GM18951 (cell line): Measurements from ENCODE around the gene CCDC9B.

Source experiments
- POLR2A ChIP-seq: IDR thresholded peaks from 4 replicates; pipeline ENCODE4 v1.6.1; 2011; ENCODE audit warnings: mild to moderate bottlenecking; ENCODE audit not compliant: insufficient read length, insufficient read depth; ENCODE audit errors: extremely low read depth
- in situ Hi-C: fragments of 300-500 bp; cut with MboI; formaldehyde crosslinking; loops from one replicate; pipeline ENCODE4 v1.12.0; 2022; ENCODE audit warnings: low sequenced_read_pairs, mixed read lengths, inconsistent platforms; ENCODE audit not compliant: unreplicated experiment

Gene CCDC9B

DNA sequence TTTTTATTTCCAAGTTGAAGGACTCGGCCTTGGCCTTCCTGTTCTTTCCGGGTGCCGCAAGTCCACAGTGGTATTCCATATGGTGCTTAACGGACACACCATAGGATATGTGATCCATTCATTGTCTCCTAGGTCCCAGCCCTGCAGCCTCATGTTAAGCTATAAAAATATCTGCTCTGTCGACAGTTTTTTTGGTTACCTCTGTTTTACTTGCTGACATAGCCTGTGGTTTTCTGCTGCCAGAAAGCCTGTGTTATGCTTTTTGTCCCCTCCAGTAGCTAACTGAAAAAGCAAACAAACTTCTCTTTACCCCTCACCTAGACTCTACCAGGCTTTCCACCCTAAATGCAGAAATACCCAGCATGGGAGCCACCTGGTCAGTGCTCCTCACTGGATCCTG is 12.0 kb downstream of the CCDC9B start:
- in situ Hi-C loops: no loop called here
- no peak for TF ChIP-seq POLR2A

GRCh38 chr15:40328176-40328575 is 12.6 kb downstream of the CCDC9B start:
- no peak for TF ChIP-seq POLR2A
- in situ Hi-C loops: no loop called here

DNA sequence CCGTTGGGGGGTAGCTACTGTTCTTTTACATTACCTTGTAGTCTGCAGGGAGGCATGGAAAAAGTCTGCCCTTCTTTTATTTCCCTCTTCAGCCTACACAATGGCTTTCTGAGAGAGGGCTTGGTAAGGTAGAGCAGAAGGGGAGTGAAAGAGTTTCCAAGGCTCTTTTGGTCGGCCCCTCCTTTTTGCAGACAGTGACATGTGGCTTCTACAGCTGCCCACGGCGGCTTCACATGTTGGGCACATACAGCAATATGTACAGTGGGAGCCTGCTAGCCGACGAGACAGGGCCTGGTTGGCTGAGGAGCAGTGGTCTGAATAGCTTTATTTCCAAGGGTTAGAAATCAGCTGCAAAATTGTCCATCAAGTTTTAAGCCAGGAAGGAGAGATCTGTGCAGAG is 13.3 kb downstream of the CCDC9B start:
- in situ Hi-C loops: no loop called here
- TF ChIP-seq POLR2A: no peak

DNA sequence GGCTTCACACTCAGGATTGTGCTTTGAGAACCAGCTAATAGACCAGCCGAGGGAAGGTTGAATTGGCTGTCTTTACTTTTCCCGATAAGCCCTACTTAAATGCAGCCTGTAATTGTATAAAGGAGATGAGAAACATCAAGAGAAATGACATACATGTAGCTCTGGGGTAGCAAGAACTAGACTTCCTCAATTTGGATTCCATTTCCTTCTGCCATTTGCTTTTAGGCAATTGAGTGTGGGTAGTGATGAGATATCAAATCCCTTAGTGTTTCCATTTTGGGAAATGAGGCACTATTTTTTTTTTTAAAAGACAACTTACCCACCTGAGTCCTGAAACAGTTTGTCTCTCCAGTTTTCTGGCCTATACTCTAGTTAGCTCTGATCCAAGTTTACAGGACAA is 15.0 kb downstream of the CCDC9B start:
- no peak for TF ChIP-seq POLR2A
- in situ Hi-C loops: no loop called here

DNA sequence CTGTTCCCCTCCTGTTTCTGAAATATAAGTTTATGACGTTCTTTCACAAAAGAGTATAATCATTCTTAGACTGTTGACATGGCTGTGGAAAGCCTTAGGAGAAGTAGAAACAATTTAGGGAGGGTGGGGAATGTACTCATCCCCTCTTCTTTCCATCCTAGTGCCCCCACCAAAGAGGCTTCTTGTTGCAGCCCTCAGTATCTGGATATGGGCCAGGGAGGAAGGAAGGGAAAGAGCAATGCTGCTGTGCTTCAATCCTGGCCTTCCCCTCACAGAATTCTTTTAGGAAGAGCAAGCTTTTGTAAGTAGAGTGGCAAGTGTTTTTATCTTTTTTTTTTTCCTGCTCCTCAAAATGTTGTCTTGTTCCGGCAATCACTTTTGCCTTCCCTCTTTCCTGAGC is 15.6 kb downstream of the CCDC9B start:
- in situ Hi-C loops: no loop called here
- TF ChIP-seq POLR2A: no peak

- in situ Hi-C loops: no loop called here
- no peak for TF ChIP-seq POLR2A
Measured at GRCh38 chr15:40323953-40324937, 16.5 kb downstream of the CCDC9B start.

DNA sequence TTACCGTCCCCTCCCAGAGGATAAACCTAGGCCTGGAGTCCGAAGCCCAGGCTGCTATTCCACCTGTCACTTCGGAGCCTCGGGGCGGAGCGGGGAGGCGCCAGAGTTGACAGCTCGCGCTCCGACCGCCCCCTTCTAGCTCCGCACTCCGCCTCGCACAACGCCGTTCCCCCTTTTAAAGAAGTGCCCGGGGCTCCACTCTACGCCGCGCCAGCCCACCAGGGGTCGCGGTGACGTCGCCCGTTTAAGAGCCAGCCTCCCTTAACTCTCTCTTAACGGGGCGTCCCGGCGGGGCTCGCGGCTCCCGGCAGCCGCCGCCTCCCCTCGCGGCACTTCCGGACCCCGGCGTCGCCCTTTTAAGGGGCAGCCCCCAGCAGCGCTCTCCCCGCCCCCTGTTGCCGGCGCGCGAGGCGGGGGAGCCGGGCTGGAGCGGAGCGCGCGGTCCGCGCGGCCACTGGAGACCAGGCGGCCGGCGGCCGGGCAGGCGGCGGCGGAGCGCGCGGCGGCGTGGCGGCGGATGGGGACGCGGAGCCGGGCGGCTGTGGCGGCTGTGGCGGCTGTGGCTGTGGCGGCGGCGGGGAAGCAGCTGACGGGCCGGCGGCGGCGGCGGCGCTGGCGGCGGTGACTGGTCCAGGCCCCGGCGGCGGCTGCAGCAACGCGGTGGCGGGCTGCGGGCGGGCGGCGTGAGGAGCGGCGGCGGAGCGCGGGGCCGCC is 17.3 kb downstream of the CCDC9B start, which contains the start of gene INAFM2:
TSS of gene INAFM2 (plus strand) at position 454 of the 714 bp plus-strand sequence. CDS start 364 bp downstream, outside the sequence.
- in situ Hi-C loops: no loop called here
- peak; percentile 56 for TF ChIP-seq POLR2A

DNA sequence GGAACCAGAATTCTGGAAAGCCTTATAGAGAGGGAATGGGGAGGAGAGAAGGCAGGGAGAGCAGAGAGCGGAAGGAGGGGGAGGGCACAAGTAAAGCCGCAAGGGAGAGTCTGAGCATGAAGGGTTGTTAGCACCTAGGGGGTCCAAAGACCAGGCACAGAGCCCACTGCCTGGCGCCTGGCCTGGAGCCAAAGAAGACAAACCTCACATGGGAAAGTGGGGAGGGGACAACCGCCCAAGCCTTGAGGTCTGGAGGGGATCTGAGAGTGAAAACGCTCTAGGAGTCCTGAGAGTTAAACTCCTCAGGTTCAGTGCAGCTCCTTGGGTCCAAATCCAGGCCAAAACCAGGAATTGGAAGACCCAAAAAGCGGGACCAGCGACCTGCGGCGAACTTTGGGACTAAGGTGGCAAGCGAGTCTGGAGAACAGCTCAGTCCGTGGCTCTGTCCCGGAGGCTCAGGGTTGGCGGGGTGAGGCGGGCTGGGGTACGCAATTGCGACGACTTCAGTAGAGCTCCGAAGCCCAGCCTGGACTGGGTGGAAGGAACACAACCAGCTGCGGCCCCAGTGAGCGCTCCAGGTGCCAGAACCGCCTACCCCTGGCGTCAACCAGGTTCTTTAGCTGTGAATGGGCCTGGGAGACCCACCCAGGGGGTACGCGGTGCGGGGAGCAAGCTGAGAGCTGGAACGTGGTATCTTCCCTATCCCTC is 18.1 kb downstream of the CCDC9B start:
- in situ Hi-C loops: no loop called here
- no peak for TF ChIP-seq POLR2A

- no peak for TF ChIP-seq POLR2A
- in situ Hi-C loops: no loop called here
Measured at GRCh38 chr15:40320931-40321371, 19.8 kb downstream of the CCDC9B start.

- in situ Hi-C loops: no loop called here
- TF ChIP-seq POLR2A: no peak
Measured at GRCh38 chr15:40320409-40320808, 20.3 kb downstream of the CCDC9B start.

GRCh38 chr15:40317580-40317979 is 23.2 kb downstream of the CCDC9B start:
- in situ Hi-C loops: no loop called here
- no peak for TF ChIP-seq POLR2A

DNA sequence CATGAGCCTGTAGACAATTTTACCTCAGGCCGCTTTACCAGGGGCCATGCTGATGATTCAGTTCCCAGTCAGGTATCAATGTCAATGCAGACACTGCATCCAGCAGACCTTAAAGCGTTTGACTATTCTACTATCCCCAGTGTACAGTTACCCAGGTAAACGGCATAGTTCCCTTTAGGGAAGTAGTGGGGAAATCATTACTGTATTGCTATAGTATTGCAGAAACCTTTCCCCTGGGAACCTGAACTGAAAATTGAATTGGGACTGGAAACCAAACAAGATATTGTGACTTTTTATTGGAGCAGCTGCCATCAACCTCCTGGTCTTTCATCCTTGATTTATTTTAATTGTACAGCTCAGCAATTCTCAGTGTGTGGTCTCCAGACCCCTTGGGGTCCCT is 23.8 kb downstream of the CCDC9B start:
- in situ Hi-C loops: no loop called here
- no peak for TF ChIP-seq POLR2A

DNA sequence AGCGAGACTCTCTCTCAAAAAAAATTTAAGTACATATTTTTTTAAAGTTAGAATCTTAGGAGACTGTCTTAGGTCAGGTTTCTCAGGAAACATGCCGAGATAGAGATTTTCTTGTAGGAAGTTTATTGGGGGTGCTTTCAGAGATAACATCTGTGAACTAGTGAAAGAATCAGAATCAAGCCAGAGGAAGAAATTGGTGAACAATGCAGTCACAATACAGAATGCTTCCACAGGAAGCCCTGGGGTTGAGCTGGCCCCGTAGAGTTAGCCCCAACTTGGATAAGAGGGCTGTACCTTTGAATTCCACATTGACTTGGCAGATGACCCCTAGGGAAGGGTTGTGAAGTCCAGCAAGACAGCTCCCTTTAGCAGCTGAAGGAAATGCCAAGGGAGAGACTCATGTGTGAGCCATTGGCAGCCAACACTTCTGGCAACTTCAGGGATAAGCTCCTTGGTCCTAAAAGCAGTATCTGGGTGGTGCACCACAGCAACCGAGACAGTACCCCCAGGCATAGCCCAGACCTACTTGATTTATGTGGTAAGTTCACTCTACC is 25.9 kb downstream of the CCDC9B start:
- TF ChIP-seq POLR2A: no peak
- in situ Hi-C loops: no loop called here
